ENCODE results near the gene NIT1.
A peak's percentile ranks its signal among the peaks of the same experiment; 100 is the strongest.
"Not testable (repeated sequence)": the region's sequence is repeated elsewhere in the genome, so short reads cannot be mapped to it uniquely, and the experiment has no call there.

The NIT1 gene

GRCh38 chr1:161115132-161115711, 2.7 kb upstream of the NIT1 start:
- no peak for DNase-seq

- not testable (repeated sequence) for DNase-seq
These were observed 1.9 kb upstream of the NIT1 start for GRCh38 chr1:161115961-161116360.

GRCh38 chr1:161119092-161119903, 1.4 kb downstream of the NIT1 start:
- DNase-seq, result peak in 1 of 2 experiments; percentile 13

- no peak for DNase-seq
These were observed 3.2 kb downstream of the NIT1 start for GRCh38 chr1:161121042-161121650.

- DNase-seq, result no peak
These were observed 3.9 kb downstream of the NIT1 start for GRCh38 chr1:161121834-161122233.

- no peak for DNase-seq
These were observed 5.1 kb downstream of the NIT1 start for GRCh38 chr1:161122967-161123366.

GRCh38 chr1:161127649-161128048, 9.7 kb downstream of the NIT1 start:
- DNase-seq, result no peak

GRCh38 chr1:161128591-161129420, 10.9 kb downstream of the NIT1 start:
- DNase-seq, result no peak

- DNase-seq, result no peak
These were observed 12.4 kb downstream of the NIT1 start for GRCh38 chr1:161130266-161130665.

- no peak for DNase-seq
These were observed 13.9 kb downstream of the NIT1 start for GRCh38 chr1:161131523-161132409.

GRCh38 chr1:161132410-161133219, 14.7 kb downstream of the NIT1 start, which contains the start of gene DEDD:
Gene DEDD, minus strand, starts transcription at chr1:161132667. Its CDS starts 8,205 bp downstream, at chr1:161124462.
- DNase-seq, result peak; percentile 87 to 98

GRCh38 chr1:161133220-161133740, 15.4 kb downstream of the NIT1 start:
- DNase-seq, result no peak

GRCh38 chr1:161137881-161138280, 20.0 kb downstream of the NIT1 start:
- DNase-seq, result no peak

- no peak for DNase-seq
These were observed 20.5 kb downstream of the NIT1 start for GRCh38 chr1:161138431-161138830.

GRCh38 chr1:161139766-161140165, 21.9 kb downstream of the NIT1 start:
- peak in 1 of 2 experiments; percentile 26 for DNase-seq

GRCh38 chr1:161140755-161141400, 23.0 kb downstream of the NIT1 start:
- DNase-seq, result no peak

- DNase-seq, result no peak
These were observed 27.9 kb downstream of the NIT1 start for GRCh38 chr1:161145832-161146231.

GRCh38 chr1:161153176-161153575, 35.3 kb downstream of the NIT1 start:
- no peak for DNase-seq

GRCh38 chr1:161153682-161154337, 35.9 kb downstream of the NIT1 start, which contains the start of gene UFC1:
Gene UFC1, plus strand, starts transcription at chr1:161153978. Its CDS starts 20 bp downstream, at chr1:161153998.
- peak; percentile 76 to 89 for DNase-seq

- no peak for DNase-seq
These were observed 40.0 kb downstream of the NIT1 start for GRCh38 chr1:161157867-161158266.
